ENCODE results near the gene SLC9A1. TPM values are rescaled to one million over a fixed set of nuclear protein-coding genes. Genes with fewer than 3 reads are reported as not detected.
A peak's percentile ranks its signal among the peaks of the same experiment; 100 is the strongest.
"Not testable (repeated sequence)": the region's sequence is repeated elsewhere in the genome, so short reads cannot be mapped to it uniquely, and the experiment has no call there.

SLC9A1 gene
- total RNA-seq, 2 donors from 2014 or later = 63.6 to 99.6 TPM

DNA sequence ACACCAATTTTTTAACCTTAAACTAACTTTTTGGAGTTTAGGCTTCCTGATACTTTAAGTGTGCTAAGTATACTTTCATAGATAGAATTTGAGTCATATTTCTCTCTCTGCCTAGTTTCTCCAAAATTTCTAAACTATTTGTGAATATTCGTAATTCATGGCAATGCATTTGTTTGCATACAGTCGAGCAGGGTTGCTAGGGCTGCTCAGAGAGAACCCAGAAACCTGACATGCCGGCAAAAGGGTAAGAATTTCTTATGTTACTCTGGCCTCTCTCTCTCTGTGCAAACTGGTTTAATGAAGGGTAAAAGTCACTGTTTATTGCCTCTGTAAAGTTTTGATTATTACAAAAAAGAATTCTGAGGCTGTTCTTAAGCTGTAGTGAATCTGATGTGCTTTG lies 25.1 kb upstream of the SLC9A1 start:
- H3K27ac ChIP-seq = peak overlapping the region; percentile 46
- H3K4me3 ChIP-seq = no peak overlapping the region
- H3K4me1 ChIP-seq = no peaks in the 10 kb centered on the region
- no peaks in the 10 kb centered on the region for H3K36me3 ChIP-seq
- intact Hi-C loops (cut with DNase I) = no loop called here
- no peaks in the 10 kb centered on the region for H3K27me3 ChIP-seq
- no peak for DNase-seq
- TF ChIP-seq, protein P1, sequence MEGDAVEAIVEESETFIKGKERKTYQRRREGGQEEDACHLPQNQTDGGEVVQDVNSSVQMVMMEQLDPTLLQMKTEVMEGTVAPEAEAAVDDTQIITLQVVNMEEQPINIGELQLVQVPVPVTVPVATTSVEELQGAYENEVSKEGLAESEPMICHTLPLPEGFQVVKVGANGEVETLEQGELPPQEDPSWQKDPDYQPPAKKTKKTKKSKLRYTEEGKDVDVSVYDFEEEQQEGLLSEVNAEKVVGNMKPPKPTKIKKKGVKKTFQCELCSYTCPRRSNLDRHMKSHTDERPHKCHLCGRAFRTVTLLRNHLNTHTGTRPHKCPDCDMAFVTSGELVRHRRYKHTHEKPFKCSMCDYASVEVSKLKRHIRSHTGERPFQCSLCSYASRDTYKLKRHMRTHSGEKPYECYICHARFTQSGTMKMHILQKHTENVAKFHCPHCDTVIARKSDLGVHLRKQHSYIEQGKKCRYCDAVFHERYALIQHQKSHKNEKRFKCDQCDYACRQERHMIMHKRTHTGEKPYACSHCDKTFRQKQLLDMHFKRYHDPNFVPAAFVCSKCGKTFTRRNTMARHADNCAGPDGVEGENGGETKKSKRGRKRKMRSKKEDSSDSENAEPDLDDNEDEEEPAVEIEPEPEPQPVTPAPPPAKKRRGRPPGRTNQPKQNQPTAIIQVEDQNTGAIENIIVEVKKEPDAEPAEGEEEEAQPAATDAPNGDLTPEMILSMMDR (IDR thresholded peaks at IDR 0.05) = no peak
- H3K9ac ChIP-seq (ENCODE audit: low read depth in 2 of 2, low read length in 2 of 2) = no peak overlapping the region
- H3K9me3 ChIP-seq = no peaks in the 10 kb centered on the region

DNA sequence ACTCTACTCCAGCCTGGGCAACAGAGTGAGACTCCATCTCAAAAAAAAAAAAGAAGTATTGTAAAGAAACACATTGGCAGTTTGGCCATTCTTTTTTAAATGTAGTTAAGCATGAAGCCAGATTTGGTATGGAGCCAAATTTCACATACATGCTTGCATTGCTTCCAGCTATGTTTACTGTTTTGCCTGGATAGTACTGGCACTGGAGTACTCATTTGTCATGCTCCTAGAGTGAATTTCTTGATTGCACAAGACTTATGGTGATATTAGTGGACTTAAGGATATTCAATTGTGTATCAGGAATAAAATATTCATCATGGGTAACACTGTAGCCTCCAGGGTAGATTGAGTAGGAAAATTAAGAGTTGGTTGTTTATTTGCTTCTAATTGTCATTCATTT lies 24.5 kb upstream of the SLC9A1 start:
- H3K36me3 ChIP-seq = no peaks in the 10 kb centered on the region
- no peak for DNase-seq
- H3K27ac ChIP-seq = no peak overlapping the region
- intact Hi-C loops (cut with DNase I) = no loop called here
- H3K4me1 ChIP-seq = no peaks in the 10 kb centered on the region
- H3K27me3 ChIP-seq = no peaks in the 10 kb centered on the region
- H3K9me3 ChIP-seq = no peaks in the 10 kb centered on the region
- no peak overlapping the region for H3K4me3 ChIP-seq
- TF ChIP-seq, protein P1 (IDR thresholded peaks at IDR 0.05) = no peak
- no peak overlapping the region for H3K9ac ChIP-seq (ENCODE audit: low read depth in 2 of 2, low read length in 2 of 2)

DNA sequence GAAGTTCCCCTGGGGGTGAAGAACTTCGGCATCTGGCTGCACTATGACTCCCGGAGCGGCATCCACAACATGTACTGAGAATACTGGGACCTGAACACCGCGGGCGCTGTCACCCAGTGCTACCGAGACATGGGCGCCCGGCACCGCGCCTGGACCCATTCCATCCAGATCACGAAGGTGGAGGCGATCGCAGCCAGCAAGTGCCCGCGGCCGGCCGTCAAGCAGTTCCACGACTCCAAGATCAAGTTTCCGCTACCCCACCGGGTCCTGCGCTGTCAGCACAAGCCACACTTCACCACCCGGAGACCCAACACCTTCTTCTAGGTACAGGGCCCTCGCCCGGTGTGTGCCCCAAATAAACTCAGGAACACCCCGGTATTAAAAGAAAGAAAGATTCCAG lies 22.0 kb upstream of the SLC9A1 start:
- H3K9ac ChIP-seq (ENCODE audit: low read depth in 2 of 2, low read length in 2 of 2) = no peak overlapping the region
- no peak overlapping the region for H3K4me3 ChIP-seq
- H3K9me3 ChIP-seq = no peaks in the 10 kb centered on the region
- H3K27me3 ChIP-seq = no peaks in the 10 kb centered on the region
- intact Hi-C loops (cut with DNase I) = no loop called here
- no peaks in the 10 kb centered on the region for H3K36me3 ChIP-seq
- H3K4me1 ChIP-seq = no peaks in the 10 kb centered on the region
- H3K27ac ChIP-seq = no peak overlapping the region
- TF ChIP-seq, protein P1 (IDR thresholded peaks at IDR 0.05) = no peak
- no peak for DNase-seq

DNA sequence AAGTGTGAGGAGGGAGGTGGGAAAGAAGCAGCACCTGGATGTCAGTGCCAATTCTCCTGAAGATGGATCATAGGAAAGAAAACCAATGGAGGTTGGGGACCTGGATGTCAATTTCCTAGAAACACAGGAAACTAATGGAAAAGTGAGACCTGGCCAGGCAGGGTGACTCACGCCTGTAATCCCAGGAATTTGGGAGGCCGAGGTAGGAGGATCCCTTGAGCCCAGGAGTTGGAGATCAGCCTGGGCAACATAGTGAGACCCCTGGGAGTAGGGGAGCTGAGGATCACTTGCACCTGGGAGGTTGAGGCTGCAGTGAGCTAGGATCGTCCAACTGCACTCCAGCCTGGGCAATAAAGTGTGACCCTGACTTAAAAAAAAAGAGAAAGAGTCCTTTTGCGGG lies 21.4 kb upstream of the SLC9A1 start:
- Histone ChIP-seq H3K9me3 (no peaks in the 10 kb centered on the region), H3K36me3 (no peaks in the 10 kb centered on the region), H3K9ac (ENCODE audit: low read depth in 2 of 2, low read length in 2 of 2) (no peak overlapping the region), H3K4me1 (no peaks in the 10 kb centered on the region), H3K27ac (no peak overlapping the region), H3K27me3 (no peaks in the 10 kb centered on the region), H3K4me3 (no peak overlapping the region)
- DNase-seq = no peak
- TF ChIP-seq, protein P1 (IDR thresholded peaks at IDR 0.05) = no peak
- intact Hi-C loops (cut with DNase I) = no loop called here

DNA sequence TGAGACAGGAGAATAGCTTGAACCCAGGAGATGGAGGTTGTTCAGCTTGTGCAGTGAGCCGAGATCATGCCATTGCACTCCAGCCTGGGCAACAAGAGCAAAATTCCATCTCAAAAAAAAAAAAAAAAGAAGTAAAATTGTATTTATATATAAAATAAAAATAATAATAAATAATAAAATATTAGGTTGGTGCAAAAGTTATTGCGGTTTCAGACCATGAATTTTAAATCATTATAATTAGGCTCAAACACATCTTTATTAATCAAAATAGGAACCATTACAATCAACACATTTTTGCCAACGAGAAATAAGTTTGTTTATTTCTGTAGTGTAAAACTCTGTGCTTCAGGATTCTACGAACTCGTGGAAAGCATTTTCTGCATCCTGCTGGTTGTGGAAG lies 18.1 kb upstream of the SLC9A1 start:
- H3K27ac ChIP-seq; H3K27me3 ChIP-seq; intact Hi-C loops (cut with DNase I); H3K36me3 ChIP-seq; H3K4me1 ChIP-seq; H3K9ac ChIP-seq (ENCODE audit: low read depth in 2 of 2, low read length in 2 of 2); H3K4me3 ChIP-seq; H3K9me3 ChIP-seq; DNase-seq: not testable (repeated sequence)

DNA sequence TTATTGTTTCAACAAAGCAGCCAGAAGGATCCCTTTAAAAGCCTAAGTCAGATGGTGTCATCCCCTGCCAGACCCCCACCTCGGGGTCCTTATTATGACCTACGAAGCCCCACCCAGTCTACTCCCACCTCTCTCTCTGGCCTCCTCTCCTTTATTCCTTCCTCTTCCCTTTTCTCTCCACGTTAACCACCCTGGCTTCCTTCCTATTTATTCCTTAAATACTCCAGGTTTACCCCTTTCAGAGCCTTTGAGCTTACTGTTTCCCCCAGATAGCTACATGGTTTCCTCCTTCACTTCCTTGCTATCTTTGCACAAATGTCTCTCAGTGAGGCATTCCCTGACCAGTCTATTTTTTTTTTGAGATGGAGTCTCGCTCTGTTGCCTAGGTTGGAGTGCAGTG lies 12.0 kb upstream of the SLC9A1 start:
- no peaks in the 10 kb centered on the region for H3K36me3 ChIP-seq
- H3K4me1 ChIP-seq = peaks cover 3% of the 10 kb centered on the region
- H3K27ac ChIP-seq = no peak overlapping the region
- H3K27me3 ChIP-seq = no peaks in the 10 kb centered on the region
- TF ChIP-seq, protein P1 (IDR thresholded peaks at IDR 0.05) = no peak
- no peak overlapping the region for H3K4me3 ChIP-seq
- H3K9ac ChIP-seq (ENCODE audit: low read depth in 2 of 2, low read length in 2 of 2) = no peak overlapping the region
- intact Hi-C loops (cut with DNase I) = no loop called here
- no peak for DNase-seq
- H3K9me3 ChIP-seq = no peaks in the 10 kb centered on the region

Data from colonic mucosa (tissue), 4 donors.